Fibroblast of upper back skin (primary cell): ENCODE data around the gene SERTAD3.
"Not testable (repeated sequence)": the region's sequence is repeated elsewhere in the genome, so short reads cannot be mapped to it uniquely, and the experiment has no call there.

ENCODE experiments used
- DNase-seq: peaks from one replicate; pipeline ENCODE4 v3.0.0-alpha.2; 2013

SERTAD3 gene

GRCh38 chr19:40444000-40444824 lies at the start of gene SERTAD3:
TSS of gene SERTAD3 (minus strand) at chr19:40444335. CDS start at chr19:40442080, 2,255 bp downstream.
- DNase-seq = peak; percentile 94

GRCh38 chr19:40493778-40494177 lies 49.6 kb upstream of the SERTAD3 start:
- no peak for DNase-seq

GRCh38 chr19:40492274-40492673 lies 48.1 kb upstream of the SERTAD3 start:
- DNase-seq = no peak

- no peak for DNase-seq
Observed at GRCh38 chr19:40489882-40490230, 45.7 kb upstream of the SERTAD3 start.

GRCh38 chr19:40486017-40486416 lies 41.9 kb upstream of the SERTAD3 start:
- DNase-seq = no peak

- not testable (repeated sequence) for DNase-seq
Observed at GRCh38 chr19:40475878-40476644, 31.9 kb upstream of the SERTAD3 start.

GRCh38 chr19:40474737-40475136 lies 30.6 kb upstream of the SERTAD3 start:
- DNase-seq = no peak

- no peak for DNase-seq
Observed at GRCh38 chr19:40472516-40472915, 28.4 kb upstream of the SERTAD3 start.

GRCh38 chr19:40471111-40471510 lies 27.0 kb upstream of the SERTAD3 start:
- DNase-seq = no peak

- no peak for DNase-seq
Observed at GRCh38 chr19:40469011-40469410, 24.9 kb upstream of the SERTAD3 start.

- no peak for DNase-seq
Observed at GRCh38 chr19:40466985-40467734, 23.0 kb upstream of the SERTAD3 start, which contains the start of gene SPTBN4. TSS of gene SPTBN4 (plus strand) at chr19:40467001. CDS start at chr19:40472622, 5,621 bp downstream.

GRCh38 chr19:40466219-40466984 lies 22.3 kb upstream of the SERTAD3 start:
- DNase-seq = no peak

GRCh38 chr19:40465557-40466218 lies 21.6 kb upstream of the SERTAD3 start, which contains the start of gene BLVRB:
TSS of gene BLVRB (minus strand) at chr19:40465745. CDS start at chr19:40465688, 57 bp downstream.
- DNase-seq = peak; percentile 99

- DNase-seq = peak; percentile 64
Observed at GRCh38 chr19:40465025-40465556, 21.0 kb upstream of the SERTAD3 start.

GRCh38 chr19:40464059-40465024 lies 20.2 kb upstream of the SERTAD3 start:
- DNase-seq = peak; percentile 88

GRCh38 chr19:40463587-40464037 lies 19.5 kb upstream of the SERTAD3 start:
- DNase-seq = peak; percentile 40

GRCh38 chr19:40461669-40462221 lies 17.6 kb upstream of the SERTAD3 start:
- DNase-seq = no peak

GRCh38 chr19:40460185-40460584 lies 16.1 kb upstream of the SERTAD3 start:
- no peak for DNase-seq

- DNase-seq = no peak
Observed at GRCh38 chr19:40458597-40458974, 14.5 kb upstream of the SERTAD3 start.
